Measurements from ENCODE around the gene LENG8.

The LENG8 gene

DNA sequence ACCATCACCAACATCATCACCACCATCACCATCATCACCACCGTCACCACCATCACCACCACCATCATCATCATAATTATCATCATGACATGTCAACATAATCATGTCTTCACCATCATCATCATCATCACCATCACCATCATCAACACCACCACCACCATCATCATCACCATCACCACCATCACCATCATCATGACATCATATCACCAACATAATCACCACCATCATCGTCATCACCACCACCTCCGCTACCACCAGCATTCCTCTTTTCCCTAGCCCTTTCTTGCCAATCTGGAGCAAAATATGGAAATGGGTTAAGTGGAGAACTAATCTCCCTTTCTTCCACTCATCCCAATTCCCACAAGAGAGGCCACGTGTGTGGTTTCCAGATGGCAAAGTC is 34.8 kb upstream of the LENG8 start:
- TF ChIP-seq TOX (CRISPR knock-in tag; IDR thresholded peaks at IDR 0.05; ENCODE audit: borderline replicate concordance) (no peak), OSR1 (CRISPR knock-in tag; IDR thresholded peaks at IDR 0.05) (no peak), ZNF8 (CRISPR knock-in tag; IDR thresholded peaks at IDR 0.05) (no peak), ARNTL (CRISPR knock-in tag; IDR thresholded peaks at IDR 0.05; ENCODE audit: borderline replicate concordance, low read depth) (no peak), ESRRG (CRISPR knock-in tag; IDR thresholded peaks at IDR 0.05) (no peak), BACH2 (CRISPR knock-in tag; IDR thresholded peaks at IDR 0.05; ENCODE audit: borderline replicate concordance) (no peak), RARB (CRISPR knock-in tag; IDR thresholded peaks at IDR 0.05) (no peak), ZNF565 (CRISPR knock-in tag; conservative IDR thresholded peaks at IDR 0.05; ENCODE audit: low read depth) (no peak), CSDC2 (CRISPR knock-in tag; IDR thresholded peaks at IDR 0.05) (no peak), SNAI2 (CRISPR knock-in tag; IDR thresholded peaks at IDR 0.05) (no peak), POU6F1 (CRISPR knock-in tag; IDR thresholded peaks at IDR 0.05; ENCODE audit: borderline replicate concordance, low read depth) (no peak)
- ATAC-seq = no peak

DNA sequence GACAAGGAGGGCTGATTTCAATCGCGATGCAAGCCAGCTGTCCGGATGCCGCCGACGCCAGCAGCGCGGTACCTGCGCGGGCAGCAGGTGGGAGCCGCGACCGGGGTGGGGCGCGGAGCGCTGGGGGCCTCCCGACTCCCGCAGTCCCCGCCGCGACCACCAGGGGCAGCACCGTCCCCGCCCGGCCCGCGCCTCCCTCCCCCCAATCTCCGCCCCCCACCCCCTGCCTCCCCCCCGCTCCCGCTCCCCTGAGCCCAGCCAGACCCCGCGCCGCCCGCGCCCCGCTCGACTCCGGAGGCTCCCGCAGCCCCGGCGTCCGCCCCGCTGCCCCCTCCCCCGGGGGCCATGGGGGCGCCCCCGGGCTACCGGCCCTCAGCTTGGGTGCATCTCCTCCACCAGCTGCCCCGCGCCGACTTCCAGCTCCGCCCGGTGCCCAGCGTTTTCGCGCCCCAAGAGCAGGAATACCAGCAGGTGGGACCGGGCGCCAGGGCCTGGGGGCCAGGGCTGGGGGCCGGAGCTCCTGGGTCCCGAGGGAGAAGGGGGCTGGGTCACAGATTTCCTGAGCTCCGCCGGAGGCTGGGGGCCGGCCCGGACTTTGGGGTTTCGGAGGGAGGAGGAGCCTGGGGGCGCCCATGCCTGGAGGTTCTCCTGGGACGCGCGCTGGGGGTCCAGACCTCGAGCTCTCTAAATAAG is 33.6 kb upstream of the LENG8 start, which contains the start of gene TTYH1:
TTYH1 (plus strand) TSS at position 257 of the 693 bp plus-strand sequence; CDS start at position 346, 89 bp downstream.
- TF ChIP-seq TSHZ2 (CRISPR knock-in tag; IDR thresholded peaks at IDR 0.05) = no peak
- no peak for TF ChIP-seq OSR1 (CRISPR knock-in tag; IDR thresholded peaks at IDR 0.05)
- TF ChIP-seq RARB (CRISPR knock-in tag; IDR thresholded peaks at IDR 0.05) = no peak
- no peak for TF ChIP-seq ISL1 (CRISPR knock-in tag; IDR thresholded peaks at IDR 0.05)
- no peak for ATAC-seq

- no peak for ATAC-seq
- TF ChIP-seq ZNF8 (CRISPR knock-in tag; IDR thresholded peaks at IDR 0.05) (no peak), OSR1 (CRISPR knock-in tag; IDR thresholded peaks at IDR 0.05) (no peak), ISL1 (CRISPR knock-in tag; IDR thresholded peaks at IDR 0.05) (no peak), SNAI2 (CRISPR knock-in tag; IDR thresholded peaks at IDR 0.05) (no peak), ZFP3 (CRISPR knock-in tag; IDR thresholded peaks at IDR 0.05) (no peak), PPARA (CRISPR knock-in tag; IDR thresholded peaks at IDR 0.05; ENCODE audit: borderline replicate concordance) (no peak), RARB (CRISPR knock-in tag; IDR thresholded peaks at IDR 0.05) (no peak), TSHZ2 (CRISPR knock-in tag; IDR thresholded peaks at IDR 0.05) (no peak)
- TF ChIP-seq, protein P1, sequence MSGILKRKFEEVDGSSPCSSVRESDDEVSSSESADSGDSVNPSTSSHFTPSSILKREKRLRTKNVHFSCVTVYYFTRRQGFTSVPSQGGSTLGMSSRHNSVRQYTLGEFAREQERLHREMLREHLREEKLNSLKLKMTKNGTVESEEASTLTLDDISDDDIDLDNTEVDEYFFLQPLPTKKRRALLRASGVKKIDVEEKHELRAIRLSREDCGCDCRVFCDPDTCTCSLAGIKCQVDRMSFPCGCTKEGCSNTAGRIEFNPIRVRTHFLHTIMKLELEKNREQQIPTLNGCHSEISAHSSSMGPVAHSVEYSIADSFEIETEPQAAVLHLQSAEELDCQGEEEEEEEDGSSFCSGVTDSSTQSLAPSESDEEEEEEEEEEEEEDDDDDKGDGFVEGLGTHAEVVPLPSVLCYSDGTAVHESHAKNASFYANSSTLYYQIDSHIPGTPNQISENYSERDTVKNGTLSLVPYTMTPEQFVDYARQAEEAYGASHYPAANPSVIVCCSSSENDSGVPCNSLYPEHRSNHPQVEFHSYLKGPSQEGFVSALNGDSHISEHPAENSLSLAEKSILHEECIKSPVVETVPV (CRISPR knock-in tag; IDR thresholded peaks at IDR 0.05) = no peak
- TF ChIP-seq, protein P2, sequence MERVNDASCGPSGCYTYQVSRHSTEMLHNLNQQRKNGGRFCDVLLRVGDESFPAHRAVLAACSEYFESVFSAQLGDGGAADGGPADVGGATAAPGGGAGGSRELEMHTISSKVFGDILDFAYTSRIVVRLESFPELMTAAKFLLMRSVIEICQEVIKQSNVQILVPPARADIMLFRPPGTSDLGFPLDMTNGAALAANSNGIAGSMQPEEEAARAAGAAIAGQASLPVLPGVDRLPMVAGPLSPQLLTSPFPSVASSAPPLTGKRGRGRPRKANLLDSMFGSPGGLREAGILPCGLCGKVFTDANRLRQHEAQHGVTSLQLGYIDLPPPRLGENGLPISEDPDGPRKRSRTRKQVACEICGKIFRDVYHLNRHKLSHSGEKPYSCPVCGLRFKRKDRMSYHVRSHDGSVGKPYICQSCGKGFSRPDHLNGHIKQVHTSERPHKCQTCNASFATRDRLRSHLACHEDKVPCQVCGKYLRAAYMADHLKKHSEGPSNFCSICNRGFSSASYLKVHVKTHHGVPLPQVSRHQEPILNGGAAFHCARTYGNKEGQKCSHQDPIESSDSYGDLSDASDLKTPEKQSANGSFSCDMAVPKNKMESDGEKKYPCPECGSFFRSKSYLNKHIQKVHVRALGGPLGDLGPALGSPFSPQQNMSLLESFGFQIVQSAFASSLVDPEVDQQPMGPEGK (CRISPR knock-in tag; IDR thresholded peaks at IDR 0.05; ENCODE audit: borderline replicate concordance) = no peak
These were observed 32.9 kb upstream of the LENG8 start for GRCh38 chr19:54415901-54416673.
